Hippocampal formation (tissue), 2 donors: Measurements from ENCODE around the gene CARNS1.
A peak's percentile ranks its signal among the peaks of the same experiment; 100 is the strongest.

Experiments used
- DNase-seq, 2 donors: peaks; one replicate each; lab custom pipeline; 2025; lab: John Stamatoyannopoulos, UW

Gene CARNS1

DNA sequence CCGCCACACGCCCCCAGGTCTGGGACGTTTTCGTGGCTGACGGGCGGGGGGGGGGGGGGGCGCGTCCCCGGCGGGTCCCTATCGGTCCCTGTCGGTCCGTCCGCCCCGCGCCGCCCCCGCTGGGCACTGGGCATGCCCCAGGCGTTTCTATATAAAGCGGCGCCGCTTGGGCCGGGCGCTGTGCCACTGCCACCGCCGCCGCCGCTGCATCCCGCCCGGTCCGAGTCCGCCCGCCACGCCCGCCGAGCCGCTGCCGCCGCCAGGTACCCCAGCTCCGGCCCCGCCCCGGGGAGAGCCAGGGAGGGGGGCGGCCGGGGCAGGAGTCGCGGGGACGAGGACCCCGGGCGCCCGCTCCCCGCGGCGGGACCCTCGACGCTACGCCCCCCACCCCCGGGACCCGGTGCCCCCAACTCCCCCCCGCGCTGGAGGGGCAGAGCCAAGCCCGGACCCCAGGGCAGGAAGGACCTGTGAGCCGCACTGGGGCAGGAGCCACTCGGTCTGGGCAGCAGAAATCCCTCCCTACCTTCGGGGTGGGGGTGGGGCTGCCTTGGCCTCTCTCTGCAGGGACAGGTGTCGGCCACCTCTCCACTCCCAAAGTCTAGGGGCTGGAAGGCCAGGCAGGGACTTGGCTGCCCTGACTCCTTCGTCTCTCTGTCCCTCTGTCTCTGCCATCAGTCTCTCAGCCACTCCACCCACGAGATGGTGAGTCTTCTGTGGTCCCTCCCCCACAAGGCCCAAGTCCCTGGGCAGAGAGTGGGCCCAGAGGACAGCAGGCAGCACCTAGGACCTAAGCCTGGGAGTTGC lies at the start of gene CARNS1:
Gene CARNS1 (plus strand): TSS at position 178 of the 804 bp plus-strand sequence. CDS start 522 bp downstream, at position 700.
- DNase-seq = peak in 1 of 2 donors; percentile 91

DNA sequence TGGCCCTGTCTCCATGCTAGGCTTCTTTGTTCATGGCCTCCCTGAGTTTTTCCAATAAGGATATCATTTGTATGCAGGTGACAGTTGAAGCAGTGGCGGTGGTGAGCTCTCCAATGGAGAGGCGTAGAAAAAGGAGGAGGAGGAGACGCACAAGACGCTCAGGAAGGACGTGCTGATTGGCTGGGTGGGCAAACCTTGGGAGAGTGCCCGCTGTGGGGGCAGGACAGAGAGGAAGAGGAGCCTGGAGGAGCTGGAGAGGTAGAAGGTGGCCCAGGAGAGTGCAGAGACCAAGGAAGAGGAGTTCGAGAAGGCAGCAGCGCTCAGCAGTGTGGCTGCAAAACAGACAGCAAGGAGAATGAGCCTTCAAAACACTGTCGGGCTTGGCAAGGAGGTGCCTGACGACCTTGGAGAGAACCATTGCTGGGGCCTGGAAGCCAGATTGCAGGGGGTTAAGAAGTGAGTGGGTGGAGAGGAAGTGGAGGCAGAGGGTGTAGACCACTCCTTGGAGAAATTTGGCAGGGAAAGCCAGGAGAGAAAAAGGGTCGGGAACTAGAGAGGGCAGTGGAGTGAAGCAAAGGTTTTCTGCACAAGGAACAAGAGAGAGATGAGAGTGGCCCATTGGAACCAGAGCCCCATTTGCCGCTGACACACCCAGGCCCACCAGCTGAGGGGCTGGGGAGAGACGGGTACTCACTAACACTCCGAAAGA lies 49.6 kb upstream of the CARNS1 start:
- DNase-seq = no peak

GRCh38 chr11:67366546-67366945 lies 48.9 kb upstream of the CARNS1 start:
- DNase-seq = no peak

- no peak for DNase-seq
Observed at GRCh38 chr11:67366961-67367760, 48.3 kb upstream of the CARNS1 start.

GRCh38 chr11:67367761-67368227 lies 47.7 kb upstream of the CARNS1 start:
- DNase-seq = no peak

DNA sequence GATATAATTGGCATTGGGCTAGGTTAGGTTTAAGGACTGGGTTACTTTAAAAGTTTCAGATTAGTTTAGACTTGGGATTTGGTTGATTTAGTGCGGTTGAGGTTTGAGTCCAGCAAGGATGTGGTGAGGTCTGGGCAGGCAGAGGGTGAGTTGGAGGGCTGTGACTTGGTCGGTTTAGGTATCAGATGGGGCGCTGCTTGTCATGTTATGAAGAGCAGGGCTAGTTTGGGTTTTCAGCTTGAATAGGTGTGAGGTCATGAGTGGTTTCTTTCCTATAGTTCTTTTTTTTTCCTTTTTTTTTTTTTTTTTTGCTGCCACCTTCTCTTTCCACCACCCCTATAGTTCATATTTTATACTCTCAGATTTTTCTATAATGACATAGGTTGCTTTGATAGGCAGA lies 46.9 kb upstream of the CARNS1 start:
- no peak for DNase-seq

GRCh38 chr11:67369275-67369674 lies 46.2 kb upstream of the CARNS1 start:
- no peak for DNase-seq

DNA sequence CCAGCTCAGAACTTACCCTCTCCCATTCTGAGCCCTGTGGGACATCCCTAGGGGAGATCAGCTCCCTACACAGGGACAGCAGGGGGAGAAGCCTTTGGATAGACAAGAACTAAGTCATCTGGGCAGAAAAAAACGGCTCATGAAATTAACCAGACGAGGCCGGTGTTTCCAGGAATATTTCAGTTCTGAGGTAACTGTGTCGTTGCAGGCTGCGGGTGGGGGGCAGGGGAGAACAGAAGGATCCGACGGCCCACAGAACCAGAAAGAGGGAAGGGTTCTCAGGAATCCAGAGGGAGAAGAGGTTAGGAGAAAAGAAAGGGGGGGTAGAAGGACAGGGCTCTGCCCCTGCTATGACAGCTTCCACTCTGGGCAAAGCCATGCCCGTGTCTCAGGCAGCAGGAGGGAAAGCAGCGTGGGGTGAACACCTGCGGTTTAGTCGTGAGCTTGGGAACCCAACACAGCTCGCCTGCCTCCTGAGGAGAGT lies 45.6 kb upstream of the CARNS1 start:
- no peak for DNase-seq

GRCh38 chr11:67370351-67371076 lies 45.0 kb upstream of the CARNS1 start:
- DNase-seq = no peak

- no peak for DNase-seq
Observed at GRCh38 chr11:67371189-67371910, 44.1 kb upstream of the CARNS1 start.

DNA sequence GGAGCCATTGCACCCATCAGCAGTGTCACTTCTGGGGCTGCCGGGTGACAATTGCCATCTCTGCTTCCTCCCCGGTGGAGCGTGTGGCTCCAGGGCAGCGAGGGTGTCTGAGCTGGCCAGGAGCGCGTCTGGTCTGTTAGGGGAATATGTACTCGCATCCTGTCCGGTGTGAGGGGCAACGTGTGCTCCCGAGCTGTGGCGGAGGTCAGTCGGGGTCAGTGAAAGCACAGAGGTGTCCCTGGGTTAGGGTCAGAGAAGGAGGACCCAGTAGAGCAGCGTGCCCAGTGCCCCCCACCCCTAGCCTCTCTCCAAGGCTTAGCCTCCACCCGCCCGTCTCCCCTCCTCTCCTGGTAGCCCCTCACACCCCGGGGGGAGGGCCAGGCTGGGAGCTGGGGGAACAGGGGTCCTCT lies 43.6 kb upstream of the CARNS1 start:
- no peak for DNase-seq

GRCh38 chr11:67372321-67372992 lies 43.0 kb upstream of the CARNS1 start:
- DNase-seq = no peak

GRCh38 chr11:67372993-67373647 lies 42.4 kb upstream of the CARNS1 start, which contains the start of gene CLCF1:
CLCF1 (minus strand) TSS chr11:67373598; CDS start chr11:67373539, 59 bp downstream.
- no peak for DNase-seq

GRCh38 chr11:67373648-67374570 lies 41.6 kb upstream of the CARNS1 start:
- DNase-seq = no peak

- no peak for DNase-seq
Observed at GRCh38 chr11:67374571-67375281, 40.8 kb upstream of the CARNS1 start.

GRCh38 chr11:67375320-67376055 lies 40.0 kb upstream of the CARNS1 start:
- no peak for DNase-seq
